HG03039 (cell line): ENCODE results near the gene PAK5.
"Not testable (repeated sequence)": the region's sequence is repeated elsewhere in the genome, so short reads cannot be mapped to it uniquely, and the experiment has no call there.

ENCODE experiments used
- ATAC-seq: cut with Tn5 transposase; IDR thresholded peaks from one replicate; pipeline ENCODE4 v1.9.1; 2021; ENCODE audit warnings: mild to moderate bottlenecking, moderate library complexity; ENCODE audit not compliant: unreplicated experiment

The PAK5 gene

GRCh38 chr20:9686455-9686854 is 152.4 kb downstream of the PAK5 start:
- ATAC-seq, result no peak

DNA sequence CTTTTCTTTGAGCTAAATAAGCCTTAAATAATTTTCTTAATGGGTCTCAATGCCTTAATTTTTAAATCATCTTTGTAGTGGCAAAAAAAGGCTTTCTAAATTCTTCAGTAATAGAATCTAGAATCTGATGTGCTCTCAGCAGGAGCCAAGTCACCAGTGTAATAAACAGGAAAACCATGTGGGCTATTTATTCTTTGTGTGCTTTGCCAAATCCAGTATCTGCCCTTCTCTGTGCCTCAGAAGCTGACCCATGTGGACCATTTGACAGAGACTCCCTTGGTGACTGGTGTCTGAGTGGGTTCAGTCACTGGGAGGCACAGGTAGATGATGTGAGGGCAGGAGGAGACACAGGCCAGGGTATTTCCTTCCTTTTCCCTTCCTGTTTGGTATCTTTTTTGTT is 152.9 kb downstream of the PAK5 start:
- no peak for ATAC-seq

DNA sequence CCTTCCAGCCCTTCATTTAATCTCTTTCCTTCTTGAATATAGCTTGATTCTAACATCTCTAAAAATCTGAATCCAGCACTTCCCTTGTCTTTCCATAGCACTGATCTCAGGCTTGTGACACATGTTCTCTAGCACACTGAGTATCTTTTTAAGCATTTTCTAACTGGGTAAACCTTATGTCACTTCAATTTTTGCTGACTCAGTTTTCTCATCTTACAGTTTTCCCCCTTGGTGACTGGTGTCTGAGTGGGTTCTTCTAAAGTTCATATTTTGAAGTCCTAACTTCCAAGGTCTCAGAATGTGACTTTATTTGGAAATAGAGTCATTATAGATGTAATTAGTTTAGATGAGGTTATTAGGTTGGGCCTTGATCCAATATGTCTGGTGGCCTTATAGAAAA is 153.9 kb downstream of the PAK5 start:
- no peak for ATAC-seq

- no peak for ATAC-seq
Measured at GRCh38 chr20:9677100-9677623, 161.7 kb downstream of the PAK5 start.

DNA sequence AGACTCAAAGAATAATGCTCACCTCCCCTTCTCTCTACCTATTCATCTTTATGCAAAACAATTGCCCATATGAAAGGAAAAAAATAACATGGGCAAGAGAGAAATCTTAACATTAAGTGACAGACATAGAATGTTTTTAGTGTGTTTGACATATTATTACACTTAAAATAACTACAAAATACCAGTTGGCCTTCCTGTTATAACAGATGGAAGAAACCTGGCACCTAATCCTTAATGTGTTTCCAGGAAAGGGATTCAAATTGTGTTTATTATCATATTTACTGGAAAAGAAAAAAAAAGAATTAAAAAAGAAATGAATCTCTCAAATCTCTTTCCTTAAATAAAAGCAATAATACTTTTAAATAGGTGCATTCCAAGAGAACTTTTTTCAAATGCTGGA is 165.9 kb downstream of the PAK5 start:
- ATAC-seq, result no peak

GRCh38 chr20:9672027-9672426 is 166.8 kb downstream of the PAK5 start:
- no peak for ATAC-seq

- ATAC-seq, result no peak
Measured at GRCh38 chr20:9668381-9668780, 170.5 kb downstream of the PAK5 start.

DNA sequence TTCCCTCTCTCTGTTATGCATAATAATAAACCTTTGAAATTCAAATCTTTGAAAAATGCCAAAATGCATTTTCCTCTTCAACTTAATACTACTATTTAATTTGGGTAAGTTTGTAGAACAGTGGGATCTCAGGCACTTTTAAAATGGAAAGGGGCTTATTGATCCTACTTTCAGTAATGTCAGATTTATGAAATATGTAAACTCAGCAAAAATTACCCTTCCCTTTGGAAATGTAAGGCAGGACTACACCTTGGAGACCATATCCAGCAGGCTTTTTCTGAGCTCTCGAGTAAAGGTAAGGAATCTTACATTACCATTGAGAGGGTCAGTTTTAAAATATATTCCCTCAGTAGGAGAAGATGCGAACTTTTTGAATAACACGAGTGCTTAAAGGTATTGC is 175.5 kb downstream of the PAK5 start:
- ATAC-seq, result no peak

DNA sequence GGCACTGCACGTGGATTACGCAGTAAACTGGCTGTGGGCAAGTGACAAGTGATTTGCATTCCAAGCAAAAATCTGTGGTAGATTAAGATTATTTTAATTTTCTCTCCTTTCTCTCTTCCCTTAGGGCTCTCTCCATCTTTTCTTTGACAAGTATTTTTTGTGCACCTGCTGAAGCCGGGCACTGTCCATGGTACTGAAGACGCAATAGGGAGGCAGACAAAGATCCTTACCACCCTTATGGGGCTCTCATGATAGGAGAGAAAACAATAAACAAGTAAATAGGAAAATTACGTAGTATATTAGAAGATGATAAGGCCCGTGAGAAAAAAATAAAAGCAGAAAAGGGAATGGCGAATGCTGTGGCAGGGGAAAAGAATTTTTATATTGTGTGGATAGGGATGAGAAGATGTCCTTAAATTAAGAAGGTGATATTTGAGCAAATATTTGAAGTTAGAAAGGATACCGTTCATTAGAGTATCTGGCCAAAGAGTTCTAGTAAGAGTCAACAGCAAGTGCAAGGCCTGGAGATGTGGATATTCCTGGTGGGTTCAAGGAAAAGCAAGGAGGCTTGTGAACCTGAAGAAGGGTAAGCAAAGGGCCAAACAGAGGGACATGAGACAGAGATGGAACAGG is 178.5 kb downstream of the PAK5 start:
- no peak for ATAC-seq

DNA sequence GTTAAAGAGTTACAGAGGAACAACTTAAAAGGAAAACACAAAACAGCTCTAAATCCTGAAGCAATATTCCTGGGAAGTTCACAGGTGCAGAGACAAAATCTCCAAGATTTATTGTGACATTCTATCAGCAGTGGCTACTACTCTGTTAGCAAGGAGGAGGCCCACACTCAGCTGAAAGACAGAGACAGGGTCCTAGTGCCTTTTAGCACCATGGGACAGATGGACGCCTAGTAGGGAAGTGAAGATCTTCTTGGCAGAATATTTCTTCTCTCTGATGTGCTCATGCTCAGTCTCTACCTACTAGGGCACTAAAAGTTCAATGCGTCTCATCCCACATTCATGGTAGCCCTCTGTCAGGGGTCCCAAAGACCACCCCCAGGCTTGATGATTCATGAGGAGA is 191.1 kb downstream of the PAK5 start:
- no peak for ATAC-seq

DNA sequence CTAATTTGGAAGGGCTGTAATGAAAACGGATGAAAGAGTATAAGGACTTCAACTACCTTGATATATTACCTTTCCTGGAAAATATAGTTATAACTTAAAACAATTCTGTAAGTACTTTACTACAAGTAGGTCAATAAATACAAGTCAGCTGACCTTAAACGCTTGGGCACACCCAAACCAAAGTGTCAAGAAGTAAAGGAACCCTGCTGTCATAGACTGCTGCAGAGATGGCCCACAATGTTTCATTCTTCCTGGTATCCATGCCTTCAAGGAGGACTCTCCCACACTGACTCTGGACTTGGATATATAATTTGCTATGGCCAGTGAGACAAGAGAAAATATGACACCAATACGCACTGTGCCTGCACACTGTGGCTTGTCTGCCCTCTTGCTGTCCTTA is 192.5 kb downstream of the PAK5 start:
- no peak for ATAC-seq

DNA sequence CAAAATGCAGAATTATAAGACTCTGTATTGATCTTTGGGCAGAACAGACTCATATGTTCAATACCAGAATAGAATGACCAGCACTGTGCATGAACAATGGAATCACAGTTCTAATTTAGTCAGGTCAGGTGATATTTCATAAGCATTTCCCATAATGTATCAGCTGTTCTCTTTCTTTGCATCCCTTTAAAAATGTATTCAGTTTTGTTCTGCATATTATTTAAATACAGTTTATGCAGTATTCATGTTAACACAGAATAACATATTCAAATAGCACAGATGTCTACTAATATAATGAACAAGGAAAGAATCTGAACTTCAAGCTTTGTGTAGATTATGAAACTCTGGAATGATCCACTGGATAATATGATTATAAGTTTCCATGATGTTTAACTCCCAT is 196.0 kb downstream of the PAK5 start:
- no peak for ATAC-seq

DNA sequence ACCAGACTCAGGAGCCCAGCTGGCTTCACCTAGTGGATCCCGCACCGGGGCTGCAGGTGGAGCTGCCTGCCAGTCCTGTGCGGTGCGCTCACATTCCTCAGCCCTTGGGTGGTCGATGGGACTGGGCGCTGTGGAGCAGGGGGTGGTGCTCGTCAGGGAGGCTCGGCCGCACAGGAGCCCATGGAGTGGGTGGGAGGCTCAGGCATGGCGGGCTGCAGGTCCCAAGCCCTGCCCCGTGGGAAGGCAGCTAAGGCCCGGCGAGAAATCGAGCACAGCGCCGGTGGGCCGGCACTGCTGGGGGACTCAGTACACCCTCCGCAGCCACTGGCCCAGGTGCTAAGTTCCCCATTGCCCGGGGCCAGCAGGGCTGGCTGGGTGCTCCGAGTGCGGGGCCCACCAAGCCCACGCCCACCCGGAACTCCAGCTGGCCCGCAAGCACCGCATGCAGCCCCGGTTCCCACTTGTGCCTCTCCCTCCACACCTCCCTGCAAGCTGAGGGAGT is 197.3 kb downstream of the PAK5 start:
- not testable (repeated sequence) for ATAC-seq

GRCh38 chr20:9637889-9638288 is 201.0 kb downstream of the PAK5 start:
- ATAC-seq, result no peak

DNA sequence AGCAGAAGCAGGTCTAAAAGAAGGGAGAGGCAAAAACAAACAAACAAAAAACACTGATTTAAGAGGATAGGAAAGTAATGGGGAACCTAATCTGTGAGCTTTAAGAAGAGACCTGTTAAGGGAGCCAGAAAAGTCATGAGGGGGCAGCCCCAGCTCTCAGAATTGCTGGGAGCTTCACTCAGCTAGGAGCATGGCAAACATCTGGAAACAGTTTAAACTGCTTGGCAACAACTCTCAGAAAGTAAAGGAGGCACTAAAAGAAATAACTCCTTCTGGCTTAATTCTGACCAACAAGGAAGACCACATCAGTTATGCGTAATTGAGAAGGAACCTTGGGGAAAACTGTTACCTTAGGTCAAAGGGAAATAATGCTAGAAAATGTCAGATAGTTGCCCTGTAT is 203.1 kb downstream of the PAK5 start:
- ATAC-seq, result no peak

DNA sequence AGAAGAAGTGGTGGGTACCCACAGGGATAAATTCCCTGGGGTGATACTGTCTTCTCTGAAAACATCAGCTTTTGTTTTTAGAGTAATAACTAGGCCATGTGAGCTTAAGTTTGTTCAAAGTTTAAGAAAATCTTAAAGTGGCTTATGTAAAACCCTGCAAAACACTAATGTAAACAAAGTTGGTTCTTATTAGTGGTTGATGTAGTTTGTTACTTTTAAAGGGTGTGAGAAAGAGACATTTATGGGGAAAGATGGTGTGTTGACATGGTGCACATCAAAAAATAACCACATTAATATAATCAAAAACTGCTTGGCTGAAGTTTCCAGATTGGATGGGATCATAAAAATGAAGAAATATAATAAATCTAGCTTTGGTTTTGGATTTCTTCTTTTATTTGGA is 204.5 kb downstream of the PAK5 start:
- ATAC-seq, result no peak

DNA sequence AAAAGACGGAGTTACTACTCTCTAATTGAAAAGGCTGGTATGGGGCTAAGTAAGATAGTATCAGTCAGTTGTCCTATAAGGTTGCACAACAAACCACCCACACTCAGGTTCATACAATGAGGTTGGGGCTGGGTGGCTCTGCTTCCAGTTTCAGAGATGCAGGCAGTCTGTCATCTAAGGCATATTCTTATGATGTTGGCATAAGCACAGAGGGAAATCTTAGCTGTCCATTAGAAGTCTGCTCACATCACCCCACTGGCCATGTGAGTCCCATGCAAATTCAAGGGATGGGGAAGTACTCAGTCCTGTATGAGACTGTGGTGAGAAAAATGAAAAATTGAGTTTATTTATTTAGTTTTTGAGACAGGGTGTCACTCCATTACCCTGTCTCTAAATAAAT is 205.9 kb downstream of the PAK5 start:
- no peak for ATAC-seq

- ATAC-seq, result no peak
Measured at GRCh38 chr20:9632265-9632664, 206.6 kb downstream of the PAK5 start.

DNA sequence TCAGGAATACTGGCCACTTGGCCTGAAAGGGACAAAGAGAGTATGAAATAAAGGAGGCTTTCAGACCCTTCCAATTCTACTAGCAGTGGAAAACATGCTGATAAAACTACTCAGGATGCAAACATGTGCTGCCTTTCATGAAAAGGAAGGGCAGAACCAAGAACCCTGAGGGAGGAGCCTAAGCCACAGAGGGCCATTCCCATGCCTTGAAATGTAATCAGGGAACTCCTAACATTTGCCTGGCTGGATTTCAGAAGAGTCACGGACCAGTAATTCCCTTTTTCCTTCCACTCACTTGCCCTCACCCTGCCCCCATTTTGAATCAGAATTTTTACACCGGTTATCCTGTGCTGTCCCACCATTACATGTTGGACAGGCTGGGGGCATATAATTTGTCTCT is 208.3 kb downstream of the PAK5 start:
- no peak for ATAC-seq

- ATAC-seq, result no peak
Measured at GRCh38 chr20:9629831-9630230, 209.0 kb downstream of the PAK5 start.

DNA sequence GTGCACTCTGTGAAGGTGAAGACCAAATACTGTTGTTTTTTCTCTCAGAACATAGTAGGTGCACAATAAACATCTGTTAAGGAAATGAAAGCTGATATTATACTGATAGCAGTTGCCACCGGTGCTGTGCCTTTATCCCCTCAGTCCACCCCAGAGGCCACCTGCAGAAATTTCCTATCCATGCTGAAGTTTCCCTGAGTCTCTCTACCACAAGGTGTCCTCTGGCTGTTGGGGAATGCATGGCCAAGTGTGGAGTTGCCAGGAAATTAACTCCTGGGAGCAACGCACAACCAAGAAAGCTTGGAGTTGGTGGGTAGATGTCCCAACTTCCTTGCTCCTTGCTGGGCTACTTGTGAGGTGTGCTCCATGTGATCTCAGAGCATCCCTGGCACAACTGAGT is 210.3 kb downstream of the PAK5 start:
- no peak for ATAC-seq

- no peak for ATAC-seq
Measured at GRCh38 chr20:9628141-9628540, 210.7 kb downstream of the PAK5 start.

DNA sequence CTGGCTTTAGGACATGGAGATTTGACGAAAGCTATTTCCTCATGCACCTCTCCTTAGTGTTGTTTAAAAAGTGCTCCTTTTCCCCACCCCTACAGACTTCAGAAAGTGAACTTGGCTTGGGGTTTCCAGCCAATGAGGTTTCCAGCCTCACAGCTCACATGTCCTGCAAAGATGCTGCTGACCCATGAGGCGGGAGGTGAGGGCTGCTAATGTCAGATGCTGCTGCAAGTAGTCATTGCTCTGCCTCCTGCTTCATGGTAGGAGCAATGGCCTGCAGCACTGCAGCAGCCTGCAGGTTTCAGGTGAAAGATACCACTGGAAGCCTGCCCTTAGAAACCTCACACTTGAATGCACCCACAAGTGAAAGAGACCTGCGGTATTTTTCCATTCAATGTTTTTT is 211.7 kb downstream of the PAK5 start:
- ATAC-seq, result no peak
